ENCODE measurements around the gene IGF1. TPM values are rescaled to one million over a fixed set of nuclear protein-coding genes. Genes with fewer than 3 reads are reported as not detected.

The IGF1 gene
- total RNA-seq, 1 experiment from 2014 or later = not detected

DNA sequence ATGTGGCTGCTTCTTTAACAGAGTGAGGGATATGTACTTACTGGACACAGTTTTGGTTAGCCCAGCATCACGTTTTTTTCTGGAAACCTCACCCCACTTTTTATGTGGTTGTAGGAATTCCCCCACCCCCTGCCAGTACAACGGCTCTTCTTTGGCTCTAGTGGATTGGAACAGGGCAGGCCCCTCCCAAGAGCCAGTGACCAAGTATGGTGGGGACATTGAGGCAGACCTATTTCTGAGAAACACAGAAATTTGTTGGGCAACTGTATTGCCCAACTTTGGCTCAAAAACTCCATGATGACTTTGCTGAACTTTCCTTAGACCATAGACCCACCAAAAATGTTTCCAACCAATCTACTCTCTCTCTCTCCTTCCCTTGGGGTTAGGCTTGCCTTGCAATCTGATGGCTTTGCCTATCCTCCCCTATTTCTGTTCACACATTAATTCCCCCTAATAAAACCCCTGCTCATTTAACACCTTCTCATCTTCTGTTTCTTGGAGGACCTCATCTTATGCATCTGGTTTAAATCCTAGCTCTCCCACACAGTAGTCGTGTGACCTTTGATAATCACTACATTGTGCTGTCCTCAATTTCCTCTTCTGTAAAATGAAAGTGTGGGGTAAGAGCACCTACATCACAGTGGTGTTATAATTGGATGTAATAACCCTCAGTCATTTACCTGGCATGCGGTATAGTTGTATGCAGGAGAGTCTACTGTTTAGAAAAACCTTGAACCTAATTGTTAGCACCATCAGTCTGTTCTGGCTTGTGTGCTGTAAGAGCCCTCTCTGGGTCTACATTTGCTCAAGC, 71.7 kb downstream of the IGF1 start:
- Histone ChIP-seq H3K9ac (ENCODE audit: low read length) (no peak overlapping the region), H3K27me3 (ENCODE audit: low read length) (no peaks in the 10 kb centered on the region), H4K20me1 (ENCODE audit: insufficient read depth, low read depth, low read length) (no peaks in the 10 kb centered on the region), H2AFZ (ENCODE audit: low read length) (no peak overlapping the region), H3K79me2 (ENCODE audit: low read length) (no peaks in the 10 kb centered on the region), H3K36me3 (ENCODE audit: insufficient read depth, low read length) (no peaks in the 10 kb centered on the region), H3K4me2 (ENCODE audit: low read depth, low read length, poor library complexity, severe bottlenecking) (no peak overlapping the region), H3K9me2 (replicated peaks; ENCODE audit: insufficient read depth, low read length) (no peaks in the 10 kb centered on the region), H3K27ac (ENCODE audit: low read length) (no peak overlapping the region), H3K4me3 (ENCODE audit: low read length) (no peak overlapping the region), H3K9me3 (ENCODE audit: low read length) (no peaks in the 10 kb centered on the region), H3K4me1 (ENCODE audit: low read length) (no peaks in the 10 kb centered on the region)
- no peak for DNase-seq

GRCh38 chr12:102407776-102408486, 72.4 kb downstream of the IGF1 start:
- Histone ChIP-seq H3K27ac (ENCODE audit: low read length) (no peak overlapping the region), H3K36me3 (ENCODE audit: insufficient read depth, low read length) (no peaks in the 10 kb centered on the region), H3K9me3 (ENCODE audit: low read length) (no peaks in the 10 kb centered on the region), H3K4me1 (ENCODE audit: low read length) (no peaks in the 10 kb centered on the region), H3K79me2 (ENCODE audit: low read length) (no peaks in the 10 kb centered on the region), H3K9ac (ENCODE audit: low read length) (no peak overlapping the region), H3K27me3 (ENCODE audit: low read length) (no peaks in the 10 kb centered on the region), H3K4me2 (ENCODE audit: low read depth, low read length, poor library complexity, severe bottlenecking) (no peak overlapping the region), H3K4me3 (ENCODE audit: low read length) (no peak overlapping the region), H3K9me2 (replicated peaks; ENCODE audit: insufficient read depth, low read length) (no peaks in the 10 kb centered on the region), H4K20me1 (ENCODE audit: insufficient read depth, low read depth, low read length) (no peaks in the 10 kb centered on the region), H2AFZ (ENCODE audit: low read length) (no peak overlapping the region)
- no peak for DNase-seq

DNA sequence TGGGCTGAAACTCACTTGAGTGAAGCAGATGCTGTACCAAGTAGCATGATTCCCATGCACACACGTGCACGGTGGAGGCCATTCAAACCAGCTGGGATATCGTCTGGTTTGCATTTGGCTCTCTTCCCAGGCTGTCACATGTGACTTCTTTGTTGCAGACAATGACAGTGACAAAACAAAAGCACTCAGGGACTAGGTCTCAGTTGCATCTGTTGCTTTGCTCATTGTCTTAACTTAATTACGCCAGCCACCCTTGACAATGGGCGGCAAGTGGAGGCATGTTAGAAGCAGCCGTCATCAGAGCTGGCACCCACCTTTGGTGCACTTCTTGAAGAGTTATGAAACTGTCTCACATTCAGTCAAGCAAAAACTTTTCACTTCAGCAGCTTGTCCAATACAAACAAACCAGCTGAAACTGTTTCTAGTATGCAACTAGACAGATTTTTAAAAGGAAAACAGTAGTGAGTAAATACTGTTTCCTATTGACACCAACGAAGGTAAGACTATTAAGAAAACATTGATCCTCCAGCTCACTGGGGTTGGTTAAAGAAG, 74.3 kb downstream of the IGF1 start:
- no peak for DNase-seq
- Histone ChIP-seq H3K4me1 (ENCODE audit: low read length) (no peaks in the 10 kb centered on the region), H4K20me1 (ENCODE audit: insufficient read depth, low read depth, low read length) (no peaks in the 10 kb centered on the region), H3K27me3 (ENCODE audit: low read length) (no peaks in the 10 kb centered on the region), H3K4me3 (ENCODE audit: low read length) (no peak overlapping the region), H3K9me3 (ENCODE audit: low read length) (no peaks in the 10 kb centered on the region), H3K27ac (ENCODE audit: low read length) (no peak overlapping the region), H3K4me2 (ENCODE audit: low read depth, low read length, poor library complexity, severe bottlenecking) (no peak overlapping the region), H2AFZ (ENCODE audit: low read length) (no peak overlapping the region), H3K79me2 (ENCODE audit: low read length) (no peaks in the 10 kb centered on the region), H3K36me3 (ENCODE audit: insufficient read depth, low read length) (no peaks in the 10 kb centered on the region), H3K9me2 (replicated peaks; ENCODE audit: insufficient read depth, low read length) (no peaks in the 10 kb centered on the region), H3K9ac (ENCODE audit: low read length) (no peak overlapping the region)

DNA sequence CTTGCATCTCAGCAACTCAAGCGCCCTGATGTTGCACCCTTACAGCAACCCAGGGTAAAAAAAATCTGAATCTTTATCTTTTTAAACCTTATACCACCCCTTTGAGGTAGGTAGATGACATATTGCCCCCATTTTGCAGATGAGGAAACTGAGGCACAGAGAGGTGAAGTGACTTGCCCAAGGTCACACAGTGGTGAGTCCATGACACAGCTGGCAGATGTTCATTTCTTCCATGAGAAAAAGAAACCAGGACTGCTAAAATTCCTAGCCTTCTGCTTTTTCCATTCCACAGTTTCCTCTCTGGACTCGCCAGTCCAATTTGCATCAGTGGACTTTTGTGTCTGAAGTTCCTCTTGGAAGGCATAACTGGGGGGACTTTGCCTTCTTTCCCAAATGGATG, 79.3 kb downstream of the IGF1 start:
- H3K4me3 ChIP-seq (ENCODE audit: low read length) = no peak overlapping the region
- no peaks in the 10 kb centered on the region for H3K9me2 ChIP-seq (replicated peaks; ENCODE audit: insufficient read depth, low read length)
- DNase-seq = no peak
- no peak overlapping the region for H3K27ac ChIP-seq (ENCODE audit: low read length)
- no peaks in the 10 kb centered on the region for H4K20me1 ChIP-seq (ENCODE audit: insufficient read depth, low read depth, low read length)
- no peak overlapping the region for H3K4me2 ChIP-seq (ENCODE audit: low read depth, low read length, poor library complexity, severe bottlenecking)
- no peaks in the 10 kb centered on the region for H3K4me1 ChIP-seq (ENCODE audit: low read length)
- no peaks in the 10 kb centered on the region for H3K36me3 ChIP-seq (ENCODE audit: insufficient read depth, low read length)
- H3K9ac ChIP-seq (ENCODE audit: low read length) = no peak overlapping the region
- H3K27me3 ChIP-seq (ENCODE audit: low read length) = no peaks in the 10 kb centered on the region
- no peaks in the 10 kb centered on the region for H3K79me2 ChIP-seq (ENCODE audit: low read length)
- H2AFZ ChIP-seq (ENCODE audit: low read length) = no peak overlapping the region
- H3K9me3 ChIP-seq (ENCODE audit: low read length) = no peaks in the 10 kb centered on the region

DNA sequence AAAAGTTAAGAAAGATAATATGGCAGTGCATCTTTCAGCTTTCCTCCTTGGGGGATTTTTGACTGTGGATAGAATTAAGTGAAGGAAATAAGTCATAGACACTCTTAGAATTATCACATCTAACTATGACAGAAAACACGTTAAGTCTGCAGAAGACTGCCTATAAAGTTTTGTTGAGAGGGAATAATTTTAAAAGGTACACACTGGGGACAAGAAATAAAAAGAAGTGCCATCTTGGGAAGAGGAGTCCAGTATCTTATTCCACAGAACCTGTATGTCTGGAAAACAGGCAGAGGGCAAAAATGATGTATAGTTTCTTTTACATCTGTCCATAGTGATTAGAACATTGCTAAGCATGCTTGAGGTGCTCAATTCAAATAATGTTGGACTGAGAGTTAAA, 80.7 kb downstream of the IGF1 start:
- Histone ChIP-seq H3K4me3 (ENCODE audit: low read length) (no peak overlapping the region), H3K27me3 (ENCODE audit: low read length) (no peaks in the 10 kb centered on the region), H3K27ac (ENCODE audit: low read length) (no peak overlapping the region), H3K4me1 (ENCODE audit: low read length) (no peaks in the 10 kb centered on the region), H3K36me3 (ENCODE audit: insufficient read depth, low read length) (no peaks in the 10 kb centered on the region), H3K9me2 (replicated peaks; ENCODE audit: insufficient read depth, low read length) (no peaks in the 10 kb centered on the region), H3K4me2 (ENCODE audit: low read depth, low read length, poor library complexity, severe bottlenecking) (no peak overlapping the region), H4K20me1 (ENCODE audit: insufficient read depth, low read depth, low read length) (no peaks in the 10 kb centered on the region), H2AFZ (ENCODE audit: low read length) (no peak overlapping the region), H3K79me2 (ENCODE audit: low read length) (no peaks in the 10 kb centered on the region), H3K9me3 (ENCODE audit: low read length) (no peaks in the 10 kb centered on the region), H3K9ac (ENCODE audit: low read length) (no peak overlapping the region)
- no peak for DNase-seq

DNA sequence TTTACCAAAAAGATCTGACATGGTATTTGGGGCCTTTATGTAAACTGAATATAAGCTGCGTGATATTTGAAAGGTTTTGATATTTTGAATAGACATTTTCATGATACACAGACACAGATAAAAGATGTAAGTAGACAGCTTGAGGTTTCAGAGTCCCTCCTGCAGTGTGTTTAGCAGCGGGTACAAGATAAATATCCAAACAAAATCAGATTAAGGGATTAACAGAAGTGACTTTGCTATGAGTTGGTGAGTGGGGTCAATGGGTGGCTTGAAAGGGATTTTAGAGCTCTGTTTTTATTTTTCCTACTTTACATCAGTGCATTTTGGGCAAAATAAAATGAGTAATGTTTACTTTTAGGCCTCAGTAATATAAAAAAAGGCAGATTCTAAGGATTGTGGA, 84.1 kb downstream of the IGF1 start:
- no peak overlapping the region for H3K4me2 ChIP-seq (ENCODE audit: low read depth, low read length, poor library complexity, severe bottlenecking)
- no peak overlapping the region for H2AFZ ChIP-seq (ENCODE audit: low read length)

DNA sequence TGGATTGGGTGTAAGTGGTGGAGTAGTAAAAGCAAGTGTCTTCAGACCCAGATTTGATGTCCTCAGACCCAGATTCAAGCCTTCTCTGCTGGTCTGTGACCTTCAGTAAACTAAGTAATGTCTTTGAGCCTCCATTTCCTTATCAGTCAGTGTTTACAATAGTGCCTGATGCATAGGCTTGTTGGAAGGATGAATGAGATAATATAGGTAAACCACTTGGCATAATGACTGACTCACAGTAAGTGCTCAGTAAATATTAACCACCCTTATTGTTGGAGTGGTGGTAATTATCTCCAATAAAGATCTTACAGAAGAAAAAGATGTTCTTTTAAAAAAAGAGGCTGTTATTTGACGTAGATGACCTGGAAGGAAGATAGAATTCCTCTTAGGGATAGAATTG, 86.2 kb downstream of the IGF1 start:
- no peaks in the 10 kb centered on the region for H3K4me1 ChIP-seq (ENCODE audit: low read length)
- H3K9ac ChIP-seq (ENCODE audit: low read length) = no peak overlapping the region
- H3K27me3 ChIP-seq (ENCODE audit: low read length) = no peaks in the 10 kb centered on the region
- DNase-seq = no peak
- H3K79me2 ChIP-seq (ENCODE audit: low read length) = no peaks in the 10 kb centered on the region
- no peak overlapping the region for H3K27ac ChIP-seq (ENCODE audit: low read length)
- H3K9me2 ChIP-seq (replicated peaks; ENCODE audit: insufficient read depth, low read length) = no peaks in the 10 kb centered on the region
- no peak overlapping the region for H3K4me2 ChIP-seq (ENCODE audit: low read depth, low read length, poor library complexity, severe bottlenecking)
- no peaks in the 10 kb centered on the region for H4K20me1 ChIP-seq (ENCODE audit: insufficient read depth, low read depth, low read length)
- H3K9me3 ChIP-seq (ENCODE audit: low read length) = no peaks in the 10 kb centered on the region
- H2AFZ ChIP-seq (ENCODE audit: low read length) = no peak overlapping the region
- H3K36me3 ChIP-seq (ENCODE audit: insufficient read depth, low read length) = no peaks in the 10 kb centered on the region
- H3K4me3 ChIP-seq (ENCODE audit: low read length) = no peak overlapping the region

More for the DNA sequence above, 84.1 kb downstream of the IGF1 start:
- DNase-seq = no peak
- Histone ChIP-seq H3K36me3 (ENCODE audit: insufficient read depth, low read length) (no peaks in the 10 kb centered on the region), H3K9me3 (ENCODE audit: low read length) (no peaks in the 10 kb centered on the region), H3K4me1 (ENCODE audit: low read length) (no peaks in the 10 kb centered on the region), H3K79me2 (ENCODE audit: low read length) (no peaks in the 10 kb centered on the region), H3K27me3 (ENCODE audit: low read length) (no peaks in the 10 kb centered on the region), H3K27ac (ENCODE audit: low read length) (no peak overlapping the region), H3K4me3 (ENCODE audit: low read length) (no peak overlapping the region), H3K9me2 (replicated peaks; ENCODE audit: insufficient read depth, low read length) (no peaks in the 10 kb centered on the region), H3K9ac (ENCODE audit: low read length) (no peak overlapping the region), H4K20me1 (ENCODE audit: insufficient read depth, low read depth, low read length) (no peaks in the 10 kb centered on the region)

DNA sequence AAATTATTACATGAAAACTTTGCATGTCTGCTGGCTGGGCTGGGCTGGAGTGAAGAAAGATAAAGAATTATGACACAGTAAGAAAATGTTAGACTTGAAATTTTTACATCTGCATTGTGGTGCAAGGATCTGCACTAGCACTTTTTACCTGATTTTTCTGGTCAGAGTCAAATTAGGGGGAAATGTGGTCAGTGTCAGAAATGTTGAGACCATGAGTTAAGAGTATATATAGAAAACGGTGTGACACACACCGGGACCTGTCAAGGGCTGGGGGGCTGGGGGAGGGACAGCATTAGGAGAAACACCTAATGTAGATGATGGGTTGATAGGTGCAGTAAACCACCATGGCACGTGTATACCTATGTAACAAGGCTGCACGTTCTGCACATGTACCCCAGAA, 90.3 kb downstream of the IGF1 start:
- no peak overlapping the region for H3K4me2 ChIP-seq (ENCODE audit: low read depth, low read length, poor library complexity, severe bottlenecking)
- H3K27me3 ChIP-seq (ENCODE audit: low read length) = 0 out of 2 replicates have a peak, but pooled peaks cover 3% of the 10 kb centered on the region
- no peaks in the 10 kb centered on the region for H3K9me3 ChIP-seq (ENCODE audit: low read length)
- H3K4me3 ChIP-seq (ENCODE audit: low read length) = no peak overlapping the region
- DNase-seq = no peak
- no peaks in the 10 kb centered on the region for H3K9me2 ChIP-seq (replicated peaks; ENCODE audit: insufficient read depth, low read length)
- no peak overlapping the region for H2AFZ ChIP-seq (ENCODE audit: low read length)
- no peaks in the 10 kb centered on the region for H4K20me1 ChIP-seq (ENCODE audit: insufficient read depth, low read depth, low read length)
- no peak overlapping the region for H3K27ac ChIP-seq (ENCODE audit: low read length)
- no peak overlapping the region for H3K9ac ChIP-seq (ENCODE audit: low read length)
- no peaks in the 10 kb centered on the region for H3K36me3 ChIP-seq (ENCODE audit: insufficient read depth, low read length)
- H3K79me2 ChIP-seq (ENCODE audit: low read length) = no peaks in the 10 kb centered on the region
- H3K4me1 ChIP-seq (ENCODE audit: low read length) = no peaks in the 10 kb centered on the region
